HAP-1 (cell line): ENCODE measurements around the gene DENND1A.

Source experiments
- DNase-seq, 2 experiments: peaks; one replicate each; pipeline ENCODE4 v3.0.0-alpha.2; 2016 to 2020; ENCODE audit warnings: low spot score in 2 of 2
- H3K27me3 ChIP-seq: fragments of 250-450 bp; sonication (Bioruptor Pico); 2 replicates; pipeline ENCODE4 v1.5.1; 2020; ENCODE audit warnings: low read depth, mild to moderate bottlenecking, moderate library complexity
- H3K36me3 ChIP-seq: fragments of 250-450 bp; sonication (Bioruptor Pico); replicated peaks from 2 replicates; pipeline ENCODE4 v1.5.1; 2020; ENCODE audit warnings: mild to moderate bottlenecking
- H3K4me1 ChIP-seq: fragments of 250-450 bp; sonication (Bioruptor Pico); 2 replicates; pipeline ENCODE4 v1.5.1; 2020; ENCODE audit warnings: mild to moderate bottlenecking
- H3K4me3 ChIP-seq: fragments of 250-450 bp; sonication (Bioruptor Pico); 2 replicates; pipeline ENCODE4 v1.5.1; 2020; ENCODE audit warnings: mild to moderate bottlenecking, moderate library complexity
- H3K9me3 ChIP-seq: fragments of 250-450 bp; sonication (Bioruptor Pico); 2 replicates; pipeline ENCODE4 v1.5.1; 2020; ENCODE audit warnings: mild to moderate bottlenecking, moderate library complexity
- in situ Hi-C: fragments of 300-500 bp; cut with MboI; formaldehyde crosslinking; loops from 3 replicates; pipeline ENCODE4 v1.14.3; 2020; ENCODE audit warnings: low sequenced_read_pairs, inconsistent platforms, mixed read lengths

Gene DENND1A

GRCh38 chr9:123616707-123617106 is 313.2 kb downstream of the DENND1A start:
- Histone ChIP-seq H3K4me1 (no peaks in the 10 kb centered on the region), H3K9me3 (no peaks in the 10 kb centered on the region), H3K27me3 (no peaks in the 10 kb centered on the region), H3K36me3 (no peaks in the 10 kb centered on the region), H3K4me3 (no peak overlapping the region)
- in situ Hi-C loops: no loop called here
- no peak for DNase-seq

DNA sequence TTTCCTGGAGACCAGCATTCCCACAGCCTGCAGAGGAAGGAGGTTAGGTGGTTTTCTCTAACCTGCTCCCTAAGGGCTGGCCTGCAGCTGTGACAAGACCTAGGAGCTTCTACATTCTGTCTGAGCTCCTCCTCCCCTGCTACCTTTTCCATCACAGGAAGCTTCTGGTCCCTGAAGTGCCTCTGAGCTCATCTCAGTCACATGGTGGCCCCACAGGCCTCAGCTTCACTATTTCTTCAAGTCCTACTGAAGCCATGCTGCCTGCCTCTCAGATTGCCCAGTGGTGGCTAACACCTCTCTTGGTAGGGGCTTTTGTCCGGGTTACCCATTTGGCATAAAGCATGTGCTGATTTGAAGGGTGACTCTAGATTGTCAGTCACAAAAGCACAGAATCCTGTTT is 314.5 kb downstream of the DENND1A start:
- DNase-seq: no peak
- Histone ChIP-seq H3K4me1 (no peaks in the 10 kb centered on the region), H3K27me3 (no peaks in the 10 kb centered on the region), H3K9me3 (no peaks in the 10 kb centered on the region), H3K4me3 (no peak overlapping the region), H3K36me3 (no peaks in the 10 kb centered on the region)
- in situ Hi-C loops: no loop called here

- Histone ChIP-seq H3K4me3 (no peak overlapping the region), H3K4me1 (no peaks in the 10 kb centered on the region), H3K27me3 (no peaks in the 10 kb centered on the region), H3K9me3 (no peaks in the 10 kb centered on the region), H3K36me3 (no peaks in the 10 kb centered on the region)
- in situ Hi-C loops: no loop called here
- no peak for DNase-seq
Observed at GRCh38 chr9:123614306-123615263, 315.3 kb downstream of the DENND1A start.

DNA sequence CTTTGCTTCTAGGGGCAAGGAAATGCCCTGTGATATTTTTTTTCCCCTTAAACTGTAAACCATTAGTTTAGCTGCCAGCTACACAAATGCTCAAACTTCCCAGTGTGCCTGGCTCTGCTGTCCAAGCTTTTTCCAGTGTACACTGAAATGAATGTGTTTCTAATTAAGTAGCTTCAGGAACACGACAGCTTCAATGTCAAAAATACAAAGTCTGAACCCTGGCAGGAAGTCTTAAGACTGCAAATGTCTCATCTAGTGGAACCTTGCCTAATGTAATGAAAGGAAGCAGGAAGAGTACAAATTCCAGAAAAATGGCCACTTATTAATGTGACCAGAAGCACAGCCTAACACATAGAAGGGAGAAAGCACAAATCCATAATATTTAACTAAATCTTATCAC is 318.7 kb downstream of the DENND1A start:
- no peaks in the 10 kb centered on the region for H3K9me3 ChIP-seq
- H3K4me3 ChIP-seq: no peak overlapping the region
- H3K36me3 ChIP-seq: no peaks in the 10 kb centered on the region
- no peak for DNase-seq
- H3K27me3 ChIP-seq: no peaks in the 10 kb centered on the region
- H3K4me1 ChIP-seq: no peaks in the 10 kb centered on the region
- in situ Hi-C loops: no loop called here

GRCh38 chr9:123609844-123610243 is 320.1 kb downstream of the DENND1A start:
- Histone ChIP-seq H3K9me3 (no peaks in the 10 kb centered on the region), H3K4me3 (no peak overlapping the region), H3K4me1 (no peaks in the 10 kb centered on the region), H3K27me3 (no peaks in the 10 kb centered on the region), H3K36me3 (no peaks in the 10 kb centered on the region)
- in situ Hi-C loops: no loop called here
- no peak for DNase-seq

GRCh38 chr9:123608104-123608503 is 321.8 kb downstream of the DENND1A start:
- Histone ChIP-seq H3K4me3 (no peak overlapping the region), H3K9me3 (no peaks in the 10 kb centered on the region), H3K27me3 (no peaks in the 10 kb centered on the region), H3K36me3 (no peaks in the 10 kb centered on the region), H3K4me1 (no peaks in the 10 kb centered on the region)
- in situ Hi-C loops: no loop called here
- no peak for DNase-seq

- no peak for DNase-seq
- H3K36me3 ChIP-seq: no peaks in the 10 kb centered on the region
Observed at GRCh38 chr9:123607479-123607878, 322.4 kb downstream of the DENND1A start.

GRCh38 chr9:123606141-123606540 is 323.8 kb downstream of the DENND1A start:
- in situ Hi-C loops: no loop called here
- Histone ChIP-seq H3K9me3 (no peaks in the 10 kb centered on the region), H3K27me3 (no peaks in the 10 kb centered on the region), H3K4me3 (no peak overlapping the region), H3K36me3 (no peaks in the 10 kb centered on the region), H3K4me1 (no peaks in the 10 kb centered on the region)
- no peak for DNase-seq

More at GRCh38 chr9:123607479-123607878, 322.4 kb downstream of the DENND1A start:
- no peaks in the 10 kb centered on the region for H3K9me3 ChIP-seq
- H3K4me3 ChIP-seq: no peak overlapping the region
- in situ Hi-C loops: no loop called here
- no peaks in the 10 kb centered on the region for H3K4me1 ChIP-seq
- H3K27me3 ChIP-seq: no peaks in the 10 kb centered on the region

DNA sequence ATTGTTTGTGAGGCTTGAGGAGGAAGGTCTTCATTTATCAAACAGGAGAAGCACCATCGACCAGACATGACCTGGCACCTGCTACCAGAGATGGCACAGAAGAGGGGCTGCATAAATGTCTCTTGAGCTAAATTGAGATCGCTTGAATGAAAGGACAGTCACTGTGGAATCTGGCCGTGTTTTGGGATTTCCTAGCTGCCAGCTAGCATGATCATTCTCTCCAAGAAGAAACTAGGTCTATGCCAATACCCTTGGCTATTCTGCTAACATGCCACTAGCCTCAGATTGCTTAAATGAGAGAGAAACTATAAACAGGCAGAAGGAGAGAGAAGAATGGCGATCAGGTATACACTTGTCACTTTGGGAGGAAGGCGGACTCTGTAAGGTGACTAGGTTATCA is 324.6 kb downstream of the DENND1A start:
- H3K4me3 ChIP-seq: no peak overlapping the region
- no peak for DNase-seq
- H3K27me3 ChIP-seq: no peaks in the 10 kb centered on the region
- H3K9me3 ChIP-seq: no peaks in the 10 kb centered on the region
- H3K36me3 ChIP-seq: no peaks in the 10 kb centered on the region
- H3K4me1 ChIP-seq: no peaks in the 10 kb centered on the region
- in situ Hi-C loops: no loop called here

- no peaks in the 10 kb centered on the region for H3K9me3 ChIP-seq
- in situ Hi-C loops: no loop called here
- no peak overlapping the region for H3K4me3 ChIP-seq
- no peak for DNase-seq
- no peaks in the 10 kb centered on the region for H3K27me3 ChIP-seq
- no peaks in the 10 kb centered on the region for H3K4me1 ChIP-seq
- no peaks in the 10 kb centered on the region for H3K36me3 ChIP-seq
Observed at GRCh38 chr9:123604861-123605260, 325.1 kb downstream of the DENND1A start.

GRCh38 chr9:123601828-123602227 is 328.1 kb downstream of the DENND1A start:
- H3K9me3 ChIP-seq: no peaks in the 10 kb centered on the region
- in situ Hi-C loops: no loop called here
- H3K4me1 ChIP-seq: no peaks in the 10 kb centered on the region
- no peaks in the 10 kb centered on the region for H3K27me3 ChIP-seq
- DNase-seq: no peak
- H3K4me3 ChIP-seq: no peak overlapping the region
- H3K36me3 ChIP-seq: no peaks in the 10 kb centered on the region

DNA sequence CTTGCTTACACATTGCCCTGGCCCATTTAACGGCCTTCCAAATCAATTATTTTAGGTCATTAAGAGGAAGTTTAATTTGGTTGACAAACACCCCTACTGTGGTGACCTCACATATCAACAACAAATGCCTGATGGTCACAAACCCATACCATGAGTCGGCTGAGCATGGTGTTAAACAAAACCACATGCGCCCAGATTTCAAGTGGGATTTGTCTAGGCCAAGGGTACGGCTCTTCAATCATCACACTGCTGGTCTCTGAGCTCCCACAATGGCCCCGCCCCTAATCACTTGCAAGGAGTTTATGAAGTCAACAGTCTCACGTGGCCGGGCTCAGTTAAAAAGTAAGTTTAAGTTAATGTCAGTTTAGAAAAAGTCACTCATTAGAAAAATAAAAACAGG is 330.1 kb downstream of the DENND1A start:
- Histone ChIP-seq H3K4me3 (no peak overlapping the region), H3K4me1 (no peaks in the 10 kb centered on the region), H3K27me3 (no peaks in the 10 kb centered on the region), H3K36me3 (no peaks in the 10 kb centered on the region), H3K9me3 (no peaks in the 10 kb centered on the region)
- in situ Hi-C loops: no loop called here
- no peak for DNase-seq

DNA sequence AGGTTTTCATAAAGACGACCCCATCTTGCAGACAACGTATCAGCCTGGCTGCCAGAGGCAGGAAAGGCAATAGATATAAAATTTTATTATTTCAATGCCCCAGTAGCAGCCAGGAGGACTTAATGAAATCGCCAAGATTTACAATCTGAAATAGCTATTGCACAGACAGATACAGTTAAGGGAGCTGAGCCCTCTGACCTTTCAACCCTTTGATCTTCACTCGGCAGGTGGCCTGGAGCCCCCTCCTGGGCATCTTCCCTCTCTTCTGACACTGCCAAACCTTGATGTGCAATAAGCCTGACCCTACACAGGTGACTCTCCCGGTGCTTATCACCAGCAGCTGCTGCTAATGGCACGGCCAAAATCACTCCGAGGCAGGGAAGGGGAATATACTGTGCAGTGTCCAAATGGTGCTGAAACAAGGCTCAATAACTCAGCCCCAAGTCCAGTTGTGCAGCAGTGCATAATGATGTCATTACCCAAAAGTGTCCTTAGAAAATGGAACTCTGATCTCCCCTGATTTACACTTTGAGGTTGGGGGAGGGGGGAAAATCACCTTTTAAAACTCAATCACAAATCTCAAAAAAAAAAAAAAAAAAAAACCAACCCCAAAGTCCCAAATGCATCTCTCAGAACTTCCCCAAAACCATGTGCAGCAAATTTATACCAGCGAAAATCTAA is 331.9 kb downstream of the DENND1A start:
- in situ Hi-C loops: no loop called here
- Histone ChIP-seq H3K9me3 (no peaks in the 10 kb centered on the region), H3K36me3 (no peaks in the 10 kb centered on the region), H3K4me3 (no peak overlapping the region), H3K27me3 (no peaks in the 10 kb centered on the region), H3K4me1 (no peaks in the 10 kb centered on the region)
- DNase-seq: no peak

DNA sequence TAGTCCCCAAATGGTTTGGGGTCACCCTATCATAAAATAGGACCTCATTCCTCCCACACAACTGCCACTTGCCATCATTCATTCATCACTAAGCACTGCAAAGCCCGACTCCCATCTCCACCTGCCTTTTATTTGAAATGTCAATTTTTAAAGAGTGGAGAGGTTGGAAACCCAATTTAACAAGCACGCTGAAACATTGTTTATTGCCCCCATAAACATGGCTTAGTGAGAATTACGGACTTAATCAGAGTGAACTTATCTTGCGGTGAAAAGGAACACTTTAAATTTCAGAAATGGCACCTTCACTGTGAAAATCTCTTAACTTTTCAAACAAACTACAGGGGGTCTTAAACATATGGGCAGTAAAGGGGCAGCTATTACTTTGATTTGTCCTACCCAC is 332.9 kb downstream of the DENND1A start:
- in situ Hi-C loops: no loop called here
- H3K9me3 ChIP-seq: no peaks in the 10 kb centered on the region
- DNase-seq: no peak
- no peak overlapping the region for H3K4me3 ChIP-seq
- H3K4me1 ChIP-seq: no peaks in the 10 kb centered on the region
- H3K36me3 ChIP-seq: no peaks in the 10 kb centered on the region
- no peaks in the 10 kb centered on the region for H3K27me3 ChIP-seq
